ENCODE results near the gene ZNF578.
"Not testable (repeated sequence)": the region's sequence is repeated elsewhere in the genome, so short reads cannot be mapped to it uniquely, and the experiment has no call there.

ZNF578 gene

GRCh38 chr19:52561611-52562010 is 108.3 kb downstream of the ZNF578 start:
- H3K27me3 Mint-ChIP-seq, CTCF ChIA-PET, DNase-seq, H3K4me1 Mint-ChIP-seq, H3K27ac Mint-ChIP-seq, H3K4me3 Mint-ChIP-seq: not testable (repeated sequence)
- peaks cover 78% of the 10 kb centered on the region for H3K9me3 Mint-ChIP-seq
- peaks cover 81% of the 10 kb centered on the region for H3K36me3 Mint-ChIP-seq
